WTC11 (cell line): Measurements from ENCODE around the gene NKD1. TPM values are rescaled to one million over a fixed set of nuclear protein-coding genes. Genes with fewer than 3 reads are reported as not detected.

Source experiments
- ATAC-seq: fragments of 200-7000 bp; cut with Tn5 transposase; 2 replicates; pipeline ENCODE4 v1.10.0; 2021; ENCODE audit warnings: mild to moderate bottlenecking, moderate library complexity
- CTCF ChIA-PET: fragments of 300-600 bp; sonication (Branson Sonifier 250); formaldehyde crosslinking; loops from one replicate; lab custom pipeline; 2021; ENCODE audit warnings: antibody characterized with exemption; lab: Charles Lee
- POLR2A ChIA-PET: fragments of 350-600 bp; sonication (Branson Sonifier 250); formaldehyde crosslinking; loops from one replicate; lab custom pipeline; 2021; ENCODE audit warnings: antibody characterized with exemption; lab: Charles Lee
- DNase-seq: peaks from one replicate; pipeline ENCODE4 v3.0.0; 2021; ENCODE audit warnings: low spot score
- H3K27ac Mint-ChIP-seq: 2 replicates; pipeline ENCODE4 v1.8.0; 2021; ENCODE audit warnings: mixed read lengths
- H3K27me3 Mint-ChIP-seq: 2 replicates; pipeline ENCODE4 v1.8.0; 2021; ENCODE audit warnings: low read depth, mild to moderate bottlenecking, moderate library complexity, mixed read lengths
- H3K36me3 Mint-ChIP-seq: 2 replicates; pipeline ENCODE4 v1.8.0; 2021; ENCODE audit warnings: mixed read lengths
- H3K4me1 Mint-ChIP-seq: 2 replicates; pipeline ENCODE4 v1.8.0; 2022; ENCODE audit warnings: mixed read lengths
- H3K4me3 Mint-ChIP-seq: 2 replicates; pipeline ENCODE4 v1.8.0; 2021; ENCODE audit warnings: mild to moderate bottlenecking, moderate library complexity, mixed read lengths
- H3K9me3 Mint-ChIP-seq: 2 replicates; pipeline ENCODE4 v1.8.0; 2021; ENCODE audit warnings: mixed read lengths
- AR ChIP-seq: fragments of 250-450 bp; sonication (Bioruptor Pico); IDR thresholded peaks from 2 replicates; pipeline ENCODE4 v1.9.0; 2021; ENCODE audit warnings: mild to moderate bottlenecking
- CDX4 ChIP-seq: fragments of 250-450 bp; sonication (Bioruptor Pico); IDR thresholded peaks from 2 replicates; pipeline ENCODE4 v1.9.0; 2021; ENCODE audit warnings: moderate library complexity, mild to moderate bottlenecking, inconsistent platforms, borderline replicate concordance
- CREM ChIP-seq: sonication (generic); formaldehyde crosslinking; IDR thresholded peaks from 2 replicates; pipeline ENCODE4 v1.8.1; 2022; ENCODE audit warnings: mild to moderate bottlenecking, missing genetic modification reagents, moderate library complexity
- FOXK1 ChIP-seq: sonication (generic); formaldehyde crosslinking; IDR thresholded peaks from 2 replicates; pipeline ENCODE4 v1.8.0; 2022; ENCODE audit warnings: mild to moderate bottlenecking, moderate library complexity, missing genetic modification reagents
- GTF2I ChIP-seq: fragments of 250-450 bp; sonication (Bioruptor Pico); conservative IDR thresholded peaks from 2 replicates; pipeline ENCODE4 v1.4.0; 2021; ENCODE audit warnings: mild to moderate bottlenecking
- MAX ChIP-seq: sonication (generic); formaldehyde crosslinking; IDR thresholded peaks from 2 replicates; pipeline ENCODE4 v1.8.0; 2022; ENCODE audit warnings: mild to moderate bottlenecking, missing genetic modification reagents
- MLX ChIP-seq: sonication (generic); formaldehyde crosslinking; IDR thresholded peaks from 2 replicates; pipeline ENCODE4 v1.8.1; 2023; ENCODE audit warnings: mild to moderate bottlenecking, missing genetic modification reagents, moderate library complexity
- MYBL2 ChIP-seq: sonication (generic); formaldehyde crosslinking; IDR thresholded peaks from 2 replicates; pipeline ENCODE4 v1.8.1; 2023; ENCODE audit warnings: mild to moderate bottlenecking, moderate library complexity, missing genetic modification reagents
- NFE2L1 ChIP-seq: sonication (generic); formaldehyde crosslinking; IDR thresholded peaks from 2 replicates; pipeline ENCODE4 v1.8.1; 2023; ENCODE audit warnings: missing genetic modification reagents
- NFYB ChIP-seq: sonication (generic); formaldehyde crosslinking; conservative IDR thresholded peaks from 2 replicates; pipeline ENCODE4 v1.8.0; 2022; ENCODE audit warnings: low read depth, missing genetic modification reagents
- NR1H2 ChIP-seq: sonication (generic); formaldehyde crosslinking; IDR thresholded peaks from 2 replicates; pipeline ENCODE4 v1.9.0; 2021; ENCODE audit warnings: mild to moderate bottlenecking, moderate library complexity, missing genetic modification reagents
- SMAD3 ChIP-seq: sonication (generic); formaldehyde crosslinking; IDR thresholded peaks from 2 replicates; pipeline ENCODE4 v1.8.0; 2022; ENCODE audit warnings: missing genetic modification reagents, mild to moderate bottlenecking, borderline replicate concordance
- SOX15 ChIP-seq: fragments of 250-450 bp; sonication (Bioruptor Pico); IDR thresholded peaks from 2 replicates; pipeline ENCODE4 v1.9.0; 2021; ENCODE audit warnings: mild to moderate bottlenecking
- ZBTB43 ChIP-seq: sonication (generic); formaldehyde crosslinking; IDR thresholded peaks from 2 replicates; pipeline ENCODE4 v1.8.1; 2023; ENCODE audit warnings: mild to moderate bottlenecking, missing genetic modification reagents
- ZNF423 ChIP-seq: fragments of 250-450 bp; sonication (Bioruptor Pico); IDR thresholded peaks from 2 replicates; pipeline ENCODE4 v2.1.2; 2022; ENCODE audit warnings: mild to moderate bottlenecking, moderate library complexity
- ZNF425 ChIP-seq: fragments of 250-450 bp; sonication (Bioruptor Pico); conservative IDR thresholded peaks from 2 replicates; pipeline ENCODE4 v1.9.0; 2021; ENCODE audit warnings: mild to moderate bottlenecking
- ZNF512 ChIP-seq: sonication (generic); formaldehyde crosslinking; IDR thresholded peaks from 2 replicates; pipeline ENCODE4 v1.8.1; 2022; ENCODE audit warnings: missing genetic modification reagents, borderline replicate concordance
- ZSCAN18 ChIP-seq: fragments of 250-450 bp; sonication (Bioruptor Pico); IDR thresholded peaks from 2 replicates; pipeline ENCODE4 v2.1.2; 2022; ENCODE audit warnings: mild to moderate bottlenecking, moderate library complexity
- total RNA-seq: library from RNA; stranded (reverse); gene quantifications from 3 replicates; pipeline ENCODE4 v1.2.3, GENCODE V29; 2021

The NKD1 gene
- total RNA-seq, 1 experiment from 2014 or later = 6.0 TPM

GRCh38 chr16:50555952-50556673 lies 7.9 kb downstream of the NKD1 start (continued):
- TF ChIP-seq ZBTB43 (CRISPR knock-in tag) = no peak
- TF ChIP-seq ZSCAN18 (CRISPR knock-in tag) = no peak
- TF ChIP-seq MAX = no peak
- TF ChIP-seq ZNF512 = no peak
- TF ChIP-seq MYBL2 (CRISPR knock-in tag) = no peak
- TF ChIP-seq ZNF423 = no peak
- TF ChIP-seq MLX = no peak
- no peak for TF ChIP-seq CREM
- no peak for TF ChIP-seq NR1H2 (CRISPR knock-in tag)

GRCh38 chr16:50557046-50557445 lies 8.8 kb downstream of the NKD1 start:
- Mint-ChIP-seq H3K4me1 (no peaks in the 10 kb centered on the region), H3K27me3 (no peaks in the 10 kb centered on the region), H3K36me3 (peaks cover 18% of the 10 kb centered on the region), H3K4me3 (no peak overlapping the region)
- ATAC-seq = no peak
- CTCF ChIA-PET = no interaction called here
- TF ChIP-seq FOXK1 (CRISPR knock-in tag) (no peak), ZNF425 (CRISPR knock-in tag) (no peak), NFYB (CRISPR knock-in tag) (no peak), AR (CRISPR knock-in tag) (no peak), ZBTB43 (CRISPR knock-in tag) (no peak), MAX (no peak), SOX15 (CRISPR knock-in tag) (no peak), NFE2L1 (CRISPR knock-in tag) (no peak), SMAD3 (CRISPR knock-in tag) (no peak), ZSCAN18 (CRISPR knock-in tag) (no peak), GTF2I (CRISPR knock-in tag) (no peak), CDX4 (CRISPR knock-in tag) (no peak)
- TF ChIP-seq, all 79 proteins: peak for 0
- H3K9me3 Mint-ChIP-seq = peaks cover 9% of the 10 kb centered on the region
- POLR2A ChIA-PET = no interaction called here
- no peak overlapping the region for H3K27ac Mint-ChIP-seq
- no peak for DNase-seq
